HepG2 (cell line): Measurements from ENCODE around the gene GARIN3. TPM values are rescaled to one million over a fixed set of nuclear protein-coding genes. Genes with fewer than 3 reads are reported as not detected.

Experiments
- ATAC-seq: fragments of 200-7000 bp; cut with Tn5 transposase; 3 replicates; pipeline ENCODE4 v1.9.1; 2020; ENCODE audit warnings: mild to moderate bottlenecking, moderate library complexity
- BruUV-seq: library from RNA; stranded (reverse); fragments of 400-500 nt; replicated peaks from 2 replicates; lab custom pipeline; 2021; lab: Mats Ljungman, UMichigan
- CTCF ChIA-PET: fragments of 300-600 bp; formaldehyde crosslinking; extraction: SDS; loops from one replicate; lab custom pipeline; 2021; ENCODE audit warnings: low total read pairs, inconsistent platforms, low intra/inter-chr PET ratio; lab: Yijun Ruan, JAX
- POLR2A ChIA-PET: fragments of 350-600 bp; sonication (Branson Sonifier 250); formaldehyde crosslinking; loops from one replicate; lab custom pipeline; 2020; ENCODE audit warnings: antibody characterized with exemption, inconsistent platforms; lab: Yijun Ruan, JAX
- DNase-seq: peaks from one replicate; pipeline ENCODE4 v3.0.0-alpha.2; 2015; ENCODE audit warnings: low spot score
- FAIRE-seq: peaks from 3 replicates; lab custom pipeline; 2011; peaks lifted over from hg19 to GRCh38; lab: Jason Lieb, UNC
- H2AFZ ChIP-seq: one replicate; pipeline ENCODE4 v1.6.1; 2011; ENCODE audit warnings: low read length, inconsistent platforms
- H3K27ac ChIP-seq: fragments of 300-600 bp; 3 replicates; pipeline ENCODE4 v1.8.0; 2011; ENCODE audit warnings: mixed run types, mild to moderate bottlenecking, mixed read lengths, low read length, inconsistent platforms; ENCODE audit not compliant: insufficient read depth; ENCODE audit errors: extremely low read length
- H3K27me3 ChIP-seq, 2 experiments: fragments of 200-600 bp in 1 of 2; 2 replicates in 1 of 2; 3 replicates in 1 of 2; pipeline versions ENCODE4 v1.6.0 to v1.8.0; 2011; ENCODE audit warnings: low read length in 2 of 2, mild to moderate bottlenecking in 2 of 2, moderate library complexity in 2 of 2, inconsistent platforms in 1 of 2; ENCODE audit not compliant: insufficient read depth in 2 of 2, control insufficient read depth in 1 of 2
- H3K36me3 ChIP-seq, 2 experiments: fragments of 200-600 bp in 1 of 2; replicated peaks in 1 of 2; 2 replicates in 1 of 2; 3 replicates in 1 of 2; pipeline versions ENCODE4 v1.5.1 to v1.8.0; 2011; ENCODE audit warnings: low read length in 2 of 2, inconsistent platforms in 1 of 2; ENCODE audit not compliant: insufficient read depth in 2 of 2, control insufficient read depth in 1 of 2
- H3K4me1 ChIP-seq: 2 replicates; pipeline ENCODE4 v1.5.1; 2012; ENCODE audit warnings: low read length, inconsistent platforms; ENCODE audit not compliant: insufficient read depth
- H3K4me2 ChIP-seq: 2 replicates; pipeline ENCODE4 v1.6.0; 2011; ENCODE audit warnings: low read depth, low read length, inconsistent platforms
- H3K4me3 ChIP-seq, 3 experiments: fragments of 200-600 bp in 1 of 3; sonication (generic), shearing (Covaris generic) in 1 of 3; replicated peaks in 1 of 3; 2 replicates each; pipeline ENCODE4 v1.5.1; 2011 to 2016; ENCODE audit warnings: low read length in 3 of 3, inconsistent platforms in 2 of 3, low read depth in 2 of 3, mild to moderate bottlenecking in 2 of 3, control low read depth in 1 of 3, mixed read lengths in 1 of 3; ENCODE audit not compliant: insufficient read depth in 1 of 3
- H3K79me2 ChIP-seq: one replicate; pipeline ENCODE4 v1.6.1; 2011; ENCODE audit warnings: low read length, inconsistent platforms; ENCODE audit not compliant: insufficient read depth
- H3K9ac ChIP-seq: 2 replicates; pipeline ENCODE4 v1.6.0; 2011; ENCODE audit warnings: mild to moderate bottlenecking, low read depth, low read length, inconsistent platforms; ENCODE audit not compliant: insufficient read depth
- H3K9me3 ChIP-seq: 2 replicates; pipeline ENCODE4 v1.5.1; 2012; ENCODE audit warnings: mild to moderate bottlenecking, low read length
- H4K20me1 ChIP-seq: 2 replicates; pipeline ENCODE4 v1.6.0; 2011; ENCODE audit warnings: inconsistent platforms, mild to moderate bottlenecking, low read length, moderate library complexity; ENCODE audit not compliant: insufficient read depth
- ATF3 ChIP-seq: sonication (generic); formaldehyde crosslinking; IDR thresholded peaks from 2 replicates; pipeline ENCODE4 v1.4.0; 2020; ENCODE audit warnings: missing genetic modification reagents
- FOXA3 ChIP-seq: IDR thresholded peaks from 2 replicates; pipeline ENCODE4 v1.6.1; 2016; ENCODE audit warnings: missing genetic modification reagents, missing compliant biosample characterization
- GABPA ChIP-seq, 2 experiments: IDR thresholded peaks; 2 replicates each; pipeline ENCODE4 v1.6.1; 2011 to 2016; ENCODE audit warnings: low read depth in 2 of 2, low read length in 1 of 2, missing biosample characterization in 1 of 2, missing genetic modification characterization in 1 of 2
- GABPB1 ChIP-seq: IDR thresholded peaks from 2 replicates; pipeline ENCODE4 v1.6.1; 2016; ENCODE audit warnings: mild to moderate bottlenecking, missing genetic modification reagents, moderate library complexity, missing compliant biosample characterization
- ZNF512 ChIP-seq: sonication (generic); formaldehyde crosslinking; IDR thresholded peaks from 2 replicates; pipeline ENCODE4 v1.4.0; 2020; ENCODE audit warnings: mild to moderate bottlenecking, missing genetic modification reagents
- ZNF547 ChIP-seq: sonication (generic); formaldehyde crosslinking; IDR thresholded peaks from 2 replicates; pipeline ENCODE4 v1.5.1; 2020; ENCODE audit warnings: mild to moderate bottlenecking, missing genetic modification reagents
- ZNF7 ChIP-seq: IDR thresholded peaks from 2 replicates; pipeline ENCODE4 v1.6.1; 2016; ENCODE audit warnings: missing biosample characterization, missing genetic modification reagents
- WGBS: methylation state at CpG from one replicate; pipeline ENCODE4 v1.1.6; 2017; ENCODE audit warnings: low lambda C conversion rate; 5-methylcytosine and 5-hydroxymethylcytosine counted together
- in situ Hi-C: cut with HindIII; loops from 2 replicates; pipeline ENCODE4 v1.10.0; 2017; ENCODE audit warnings: low pct_unique_long_range_greater_than_20kb; ENCODE audit not compliant: extremely low pct_ligation_motif_present
- intact Hi-C: fragments of 100-400 bp; cut with micrococcal nuclease; formaldehyde crosslinking; loops from one replicate; pipeline ENCODE4 v1.10.0; 2022; ENCODE audit not compliant: unreplicated experiment
- polyA plus RNA-seq, 8 experiments: library from polyadenylated mRNA; depleted of rRNA in 3 of 8; stranded (reverse) in 7 of 8; unstranded in 1 of 8; fragments of >200 nt; fragmentation: Illumina TruSeq in 4 of 8; extraction: Trizol in 4 of 8; gene quantifications; 2 replicates each; pipeline versions ENCODE4 v1.2.1 to v1.2.3, GENCODE V29; 2011 to 2016; ENCODE audit warnings: low read depth in 4 of 8, missing spikeins in 1 of 8, mixed read lengths in 1 of 8; ENCODE audit not compliant: insufficient read depth in 1 of 8
- total RNA-seq, 5 experiments: library from RNA; depleted of rRNA; stranded (reverse); fragments of >200 nt; fragmentation: Illumina TruSeq; extraction: Trizol; gene quantifications; 2 replicates each; pipeline ENCODE4 v1.2.3, GENCODE V29; 2016; ENCODE audit warnings: low read depth in 1 of 5

Gene GARIN3
- total and polyA plus RNA-seq, 2 of the 13 experiments (the other 11 are each of a cell fraction or from before 2014, with no cell fraction given) = not detected

DNA sequence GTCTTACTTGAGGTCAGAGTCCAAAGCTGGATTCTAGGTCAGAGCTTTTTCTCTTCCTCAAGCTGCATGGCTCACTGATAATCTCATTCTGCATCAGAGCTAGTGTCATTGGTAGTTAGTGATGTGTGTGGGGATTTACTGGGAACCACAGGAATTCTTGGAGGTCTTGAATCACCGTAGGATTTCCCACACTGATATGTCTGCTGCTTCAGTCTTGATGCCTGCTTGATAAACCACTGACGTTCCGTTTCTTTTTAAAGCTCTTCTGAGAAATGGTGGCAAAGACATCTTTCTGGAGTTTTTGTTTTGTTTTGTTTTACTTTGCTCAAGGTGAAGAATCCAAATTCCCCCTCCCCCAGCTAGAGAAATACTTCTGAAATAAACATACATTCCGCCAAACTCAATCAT lies 1.2 kb upstream of the GARIN3 start:
- CTCF ChIA-PET = no interaction called here
- Histone ChIP-seq H3K27me3 (peaks cover 1 to 22% of the 10 kb centered on the region in 2 experiments; a peak in 3 of 5 replicates), H3K4me2 (no peak overlapping the region)

More for the DNA sequence above, 1.2 kb upstream of the GARIN3 start:
- POLR2A ChIA-PET = no interaction called here
- no peaks in the 10 kb centered on the region for H3K36me3 ChIP-seq
- no peak for FAIRE-seq
- H3K4me1 ChIP-seq = no peaks in the 10 kb centered on the region
- ATAC-seq = no peak
- H3K27ac ChIP-seq = no peak overlapping the region
- TF ChIP-seq ATF3 (CRISPR knock-in tag) (no peak), ZNF512 (CRISPR knock-in tag) (no peak), GABPB1 (no peak), FOXA3 (no peak), ZNF547 (CRISPR knock-in tag) (no peak), ZNF7 (no peak), GABPA (IDR thresholded peaks at IDR 0.05; ENCODE audit: low read depth, low read length) (no peak), GABPA (CRISPR knock-in tag; IDR thresholded peaks at IDR 0.05; ENCODE audit: low read depth) (no peak)
- intact Hi-C loops (no loop called here), in situ Hi-C loops (no loop called here)
- H3K9me3 ChIP-seq = no peaks in the 10 kb centered on the region
- no peak overlapping the region for H3K4me3 ChIP-seq
- no peak overlapping the region for H2AFZ ChIP-seq
- no peak for DNase-seq
- no peaks in the 10 kb centered on the region for H4K20me1 ChIP-seq
- 4% methylated on average over 3 of the region's 4 CpGs for WGBS
- BruUV-seq = no TSS peak
- H3K9ac ChIP-seq = no peak overlapping the region
- H3K79me2 ChIP-seq = no peaks in the 10 kb centered on the region
